Measurements from ENCODE around the gene RAB14.

The RAB14 gene

GRCh38 chr9:121201738-121202533 is at the start of gene RAB14:
Gene RAB14, minus strand, starts transcription at chr9:121201869. Its CDS starts 8,457 bp downstream, at chr9:121193412.
- DNase-seq (ENCODE audit: low spot score), result peak; percentile 100

- DNase-seq (ENCODE audit: low spot score), result no peak
These were observed 47.9 kb upstream of the RAB14 start for GRCh38 chr9:121249563-121249962.

GRCh38 chr9:121246821-121247561 is 45.3 kb upstream of the RAB14 start:
- DNase-seq (ENCODE audit: low spot score), result no peak

DNA sequence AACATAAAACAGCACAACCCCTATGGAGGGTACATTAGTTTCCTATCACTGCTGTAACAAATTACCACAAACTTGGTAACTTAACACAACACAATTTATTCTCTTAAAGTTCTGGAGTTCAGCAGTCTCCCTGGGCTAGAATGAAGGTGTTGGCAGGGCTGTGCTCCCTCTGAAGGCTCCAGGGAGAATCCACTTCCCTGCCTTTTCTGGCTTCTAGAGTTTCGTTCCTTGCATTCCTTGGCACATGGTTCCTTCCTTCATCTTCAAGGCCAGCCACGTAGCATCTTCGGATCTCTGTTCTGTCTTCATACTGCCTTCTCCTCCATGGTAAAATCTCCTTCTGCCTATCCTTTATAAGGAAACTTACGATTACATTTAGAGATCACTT is 41.3 kb upstream of the RAB14 start:
- DNase-seq (ENCODE audit: low spot score), result no peak

DNA sequence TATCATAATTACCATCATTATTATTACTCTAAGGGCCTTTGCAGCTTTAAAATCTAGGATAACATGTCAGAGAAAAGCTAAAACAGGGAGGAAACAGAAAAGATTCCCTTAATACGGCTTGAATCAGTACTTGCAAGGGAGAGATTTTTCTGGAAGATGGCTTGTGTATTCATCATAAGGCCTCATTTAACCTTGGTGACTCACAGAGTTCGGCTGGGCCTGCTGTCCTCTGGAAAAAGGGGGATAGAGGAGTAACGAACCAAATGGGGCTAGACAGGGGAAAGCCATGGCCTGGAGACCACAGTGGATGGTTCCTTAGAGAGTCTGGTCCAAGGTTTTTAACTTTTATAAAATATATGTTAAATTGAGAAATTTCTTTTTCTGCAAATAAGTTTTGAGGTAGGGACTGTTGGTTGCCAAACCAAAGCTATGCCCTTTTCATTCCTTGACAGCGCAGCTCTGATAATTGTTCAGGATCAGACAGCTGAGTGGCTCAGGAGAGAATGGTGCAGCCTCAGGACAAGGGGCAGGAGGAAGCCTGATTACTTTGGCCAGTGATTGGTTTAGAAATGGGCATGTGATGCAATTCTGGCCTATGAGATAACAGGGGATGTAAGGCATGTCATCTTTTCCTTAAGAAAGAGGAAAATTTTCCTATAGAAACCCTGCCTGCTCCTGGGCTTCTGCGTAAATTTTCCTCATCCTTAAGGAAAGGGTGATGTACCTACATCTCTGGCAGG is 40.7 kb upstream of the RAB14 start:
- no peak for DNase-seq (ENCODE audit: low spot score)

- DNase-seq (ENCODE audit: low spot score), result no peak
These were observed 38.9 kb upstream of the RAB14 start for GRCh38 chr9:121240472-121241135.

DNA sequence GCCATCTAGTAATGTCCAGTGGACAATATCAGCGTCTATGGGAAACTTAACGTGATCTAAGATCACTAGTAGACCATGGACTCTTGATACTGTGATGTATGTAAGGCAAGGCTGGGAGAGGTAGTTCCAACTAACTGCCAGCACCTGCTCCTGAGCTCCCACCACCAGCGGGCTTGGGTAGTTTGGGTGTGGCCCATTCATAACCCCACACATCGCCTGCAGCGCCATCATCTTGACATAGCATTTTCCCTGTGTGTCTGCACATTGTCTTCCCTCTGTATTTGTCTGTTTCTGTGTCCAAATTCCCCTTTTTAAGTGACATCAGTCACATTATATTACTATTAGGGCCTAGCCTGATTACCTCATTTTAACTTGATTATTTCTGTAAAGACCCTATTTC is 38.2 kb upstream of the RAB14 start:
- no peak for DNase-seq (ENCODE audit: low spot score)

- no peak for DNase-seq (ENCODE audit: low spot score)
These were observed 37.4 kb upstream of the RAB14 start for GRCh38 chr9:121239071-121239470.

DNA sequence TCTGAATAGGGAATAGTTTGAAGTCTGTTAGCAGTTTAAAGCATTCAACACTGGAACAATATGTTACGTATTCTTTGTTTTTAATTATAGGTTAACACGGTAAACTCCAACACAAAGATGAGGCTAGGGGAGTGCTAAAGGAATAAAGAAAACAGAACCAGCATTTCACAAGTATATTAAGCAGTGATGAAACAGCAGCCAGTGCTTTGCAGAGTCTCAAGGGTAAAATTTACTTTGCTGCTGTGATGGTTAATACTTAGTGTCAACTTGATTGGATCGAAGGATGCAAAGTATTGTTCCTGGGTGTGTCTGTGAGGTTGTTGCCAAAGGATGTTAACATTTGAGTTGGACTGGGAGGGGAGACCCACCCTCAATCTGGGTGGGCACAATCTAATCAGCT is 36.2 kb upstream of the RAB14 start:
- DNase-seq (ENCODE audit: low spot score), result no peak

- no peak for DNase-seq (ENCODE audit: low spot score)
These were observed 33.8 kb upstream of the RAB14 start for GRCh38 chr9:121235512-121235911.

DNA sequence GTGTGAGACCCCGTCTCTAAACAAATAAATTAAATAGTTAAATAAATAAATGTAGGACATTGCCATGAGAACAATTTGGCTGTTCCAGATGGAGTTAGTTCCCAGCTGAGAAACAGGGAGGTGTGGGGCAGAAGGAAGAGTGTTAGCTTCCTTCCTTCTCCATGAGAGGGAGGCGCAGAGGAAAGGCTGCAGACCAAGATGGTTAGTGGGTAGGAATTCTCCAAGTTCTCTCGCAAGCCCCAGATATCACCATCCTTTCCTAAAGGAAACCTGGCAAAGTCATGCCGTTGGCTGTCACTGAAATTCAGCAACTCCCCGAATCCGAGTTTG is 33.1 kb upstream of the RAB14 start:
- no peak for DNase-seq (ENCODE audit: low spot score)

DNA sequence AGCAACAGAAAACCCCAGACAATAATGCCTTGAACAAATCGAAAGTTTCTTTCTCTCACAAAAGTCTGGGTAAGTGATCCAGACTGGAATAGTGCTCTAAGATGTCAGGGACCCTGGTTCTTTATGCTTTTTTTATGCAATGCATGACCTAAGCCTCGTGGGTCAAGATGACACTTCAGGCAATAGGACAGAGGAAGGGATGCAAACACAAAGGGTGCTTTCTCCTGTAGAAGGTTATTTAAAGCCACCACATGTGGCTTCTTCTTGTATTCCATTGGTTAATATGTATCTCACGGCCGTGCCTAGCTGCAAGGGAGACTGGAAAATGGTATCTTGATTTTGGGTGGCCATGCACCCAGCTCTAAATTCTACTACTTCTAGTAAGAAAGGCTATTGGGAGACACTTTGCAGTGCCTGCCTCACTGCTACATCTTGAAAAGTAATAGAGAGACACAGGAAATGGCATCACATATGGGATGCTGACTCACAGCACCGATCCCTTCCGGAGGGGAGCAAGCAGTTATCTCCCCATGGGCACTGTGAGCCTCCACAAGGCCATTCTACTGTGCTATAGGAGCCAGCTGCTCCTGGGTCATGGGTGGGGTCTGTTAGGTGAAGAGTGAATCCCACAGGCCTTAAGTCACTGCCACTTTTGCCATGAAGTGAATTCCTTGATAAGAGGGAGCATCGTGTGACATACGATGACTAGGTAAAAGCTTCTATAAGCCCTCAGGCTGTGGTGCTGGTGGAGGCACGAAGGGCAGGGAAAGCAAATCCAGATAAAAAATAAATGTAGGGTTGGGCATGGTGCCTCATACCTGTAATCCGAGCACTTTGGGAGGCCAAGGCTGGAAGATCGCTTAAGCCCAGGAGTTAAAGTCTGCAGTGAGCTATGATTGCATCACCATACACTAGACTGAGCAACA is 32.5 kb upstream of the RAB14 start:
- DNase-seq (ENCODE audit: low spot score), result no peak

DNA sequence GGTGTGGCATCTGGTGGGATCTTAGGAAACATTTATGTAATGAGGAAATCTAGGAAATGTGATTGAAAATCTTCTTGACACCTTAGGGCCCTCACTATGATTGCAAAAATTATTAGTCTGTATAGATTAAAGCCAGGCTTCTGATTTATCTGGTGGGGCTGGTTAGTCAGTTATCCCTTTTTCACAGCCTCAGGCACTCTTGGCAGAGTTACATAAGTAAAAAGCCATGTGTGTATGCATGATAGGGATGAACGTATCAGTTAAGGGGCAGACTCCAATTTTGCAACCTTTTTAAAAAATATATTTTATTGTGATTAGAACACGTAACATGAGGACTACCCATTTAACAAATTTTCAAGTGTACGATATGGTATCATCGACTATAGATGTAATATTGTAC is 30.6 kb upstream of the RAB14 start:
- no peak for DNase-seq (ENCODE audit: low spot score)

DNA sequence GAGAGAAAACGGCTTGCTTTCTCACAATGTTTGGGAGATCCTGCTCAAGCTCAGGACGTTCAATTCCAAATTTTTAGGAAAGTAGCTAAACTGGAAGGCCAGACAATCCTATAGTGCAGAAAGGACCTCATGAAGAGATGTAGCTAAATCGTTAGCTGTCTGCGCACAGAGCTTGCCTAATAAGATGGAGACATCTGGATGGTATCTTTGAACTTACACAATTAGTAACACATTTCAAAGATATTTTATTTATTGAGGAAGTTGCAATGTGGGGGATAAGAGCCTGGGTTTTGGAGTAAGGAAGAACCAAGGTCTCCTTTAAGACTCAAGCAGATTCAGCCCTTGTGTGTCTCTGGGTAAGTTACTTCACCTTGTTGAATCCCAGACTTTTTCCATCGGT is 28.6 kb upstream of the RAB14 start:
- no peak for DNase-seq (ENCODE audit: low spot score)

DNA sequence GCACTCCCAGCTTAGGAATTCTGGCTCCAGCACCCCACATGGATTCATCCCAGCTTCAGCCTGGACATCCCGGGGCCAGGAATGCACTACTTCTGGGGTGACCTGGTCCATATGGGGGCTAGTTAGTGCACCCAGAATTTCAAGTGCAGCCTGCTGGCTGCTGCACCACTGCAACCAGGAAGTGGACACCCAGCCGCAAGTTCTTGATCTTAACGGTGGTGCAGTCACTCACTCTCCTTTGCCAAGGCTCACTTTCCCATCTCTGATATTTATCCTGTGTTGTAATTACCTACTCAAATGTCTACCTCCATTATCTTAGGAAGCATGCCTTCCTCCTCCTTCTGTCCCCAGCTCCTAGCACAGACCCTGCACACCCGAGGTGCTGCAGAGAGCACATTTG is 26.2 kb upstream of the RAB14 start:
- DNase-seq (ENCODE audit: low spot score), result no peak

DNA sequence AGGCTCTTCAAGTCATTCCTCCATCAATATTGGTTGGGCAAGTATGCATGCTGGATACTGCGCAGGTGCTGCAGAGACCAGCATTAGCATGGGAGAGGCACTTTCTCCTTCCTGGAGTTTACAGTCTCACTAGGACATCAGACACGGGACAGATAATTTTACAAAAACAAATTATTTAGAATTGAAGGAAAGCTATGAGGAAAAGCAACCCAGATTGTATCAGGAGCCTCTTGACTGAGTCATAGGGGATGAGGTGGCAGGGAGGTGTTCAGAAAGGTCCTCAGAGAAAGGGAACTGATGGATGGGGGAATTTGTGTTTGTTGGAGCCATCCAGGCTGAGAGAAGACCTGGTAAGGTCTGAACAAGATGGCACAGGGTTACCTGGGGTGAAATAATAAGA is 24.5 kb upstream of the RAB14 start:
- no peak for DNase-seq (ENCODE audit: low spot score)

GRCh38 chr9:121225240-121225639 is 23.6 kb upstream of the RAB14 start:
- DNase-seq (ENCODE audit: low spot score), result no peak

GRCh38 chr9:121222524-121223171 is 21.0 kb upstream of the RAB14 start:
- no peak for DNase-seq (ENCODE audit: low spot score)

DNA sequence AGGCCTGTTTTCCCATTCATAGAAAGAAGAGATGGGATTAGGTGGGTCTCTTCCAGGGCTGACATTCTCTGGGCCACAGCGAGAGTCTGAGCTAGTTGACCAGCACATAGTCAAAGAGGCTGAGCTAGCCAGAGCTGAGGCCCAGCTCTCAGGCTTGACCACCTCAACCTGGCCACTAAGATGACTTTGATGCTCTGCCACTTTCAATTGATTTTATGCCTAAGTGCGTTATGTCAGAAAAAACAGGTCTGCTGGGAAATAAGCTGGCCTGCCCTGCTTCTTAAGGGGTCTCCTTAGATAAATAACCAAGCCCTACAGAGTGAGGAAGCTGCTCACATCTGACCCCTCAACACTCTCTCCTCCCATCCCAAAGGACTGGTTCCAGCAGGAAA is 20.0 kb upstream of the RAB14 start:
- DNase-seq (ENCODE audit: low spot score), result no peak

DNA sequence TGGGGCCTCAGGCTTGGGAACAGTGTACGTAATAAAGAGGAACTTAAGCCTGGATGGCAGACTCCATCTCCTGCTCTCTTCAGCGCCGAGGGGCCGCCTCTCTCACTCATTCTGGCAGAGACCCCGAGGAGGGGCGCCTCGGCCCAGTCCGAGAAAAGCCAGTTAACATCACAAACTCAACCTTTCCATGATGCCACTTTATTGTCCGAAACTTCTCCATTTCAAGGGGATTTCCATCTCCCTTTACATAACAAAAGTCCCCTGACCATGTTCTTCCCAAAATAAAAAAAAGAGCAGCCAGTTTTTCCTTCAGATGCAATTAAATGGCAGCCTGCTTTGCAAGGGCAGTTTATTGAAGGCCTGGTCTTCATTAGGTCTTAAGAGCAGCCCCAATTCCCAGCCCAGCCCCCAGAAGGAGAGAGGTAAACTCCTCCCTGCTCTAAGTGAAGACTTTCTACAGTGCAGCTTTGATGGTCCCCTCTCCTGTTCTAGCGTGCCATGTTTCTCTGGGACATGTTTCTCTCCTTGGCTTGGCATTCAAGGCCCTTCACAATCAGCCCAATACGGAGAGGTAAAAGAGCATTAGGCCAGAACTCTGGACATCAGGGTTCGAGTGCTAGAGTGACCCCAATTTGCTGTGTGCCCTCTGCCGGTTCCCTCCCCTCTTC is 19.5 kb upstream of the RAB14 start:
- DNase-seq (ENCODE audit: low spot score), result peak; percentile 56
